Measurements from ENCODE around the gene SCYGR7.

DNA sequence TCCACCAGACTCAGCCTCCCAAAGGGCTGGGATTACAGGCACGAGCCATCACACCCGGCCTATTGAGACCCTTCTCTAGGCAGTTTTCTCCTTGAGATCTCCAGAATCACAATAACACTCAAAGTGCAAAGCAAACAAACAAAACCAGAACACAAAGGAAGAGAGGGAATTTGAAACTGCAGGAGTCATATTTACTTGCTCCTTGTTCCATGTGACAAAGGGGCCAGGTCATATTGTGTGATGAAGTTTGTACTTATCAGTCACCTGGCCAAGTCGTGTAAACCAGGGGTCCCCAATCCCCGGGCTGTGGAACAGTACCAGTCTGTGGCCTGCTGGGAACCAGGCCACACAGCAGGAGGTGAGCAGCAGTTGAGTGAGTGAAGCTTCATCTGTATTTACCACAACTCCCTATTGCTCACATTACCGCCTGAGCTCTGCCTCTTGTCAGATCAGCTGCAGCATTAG, 44.1 kb downstream of the SCYGR7 start:
- TF ChIP-seq, protein P1, sequence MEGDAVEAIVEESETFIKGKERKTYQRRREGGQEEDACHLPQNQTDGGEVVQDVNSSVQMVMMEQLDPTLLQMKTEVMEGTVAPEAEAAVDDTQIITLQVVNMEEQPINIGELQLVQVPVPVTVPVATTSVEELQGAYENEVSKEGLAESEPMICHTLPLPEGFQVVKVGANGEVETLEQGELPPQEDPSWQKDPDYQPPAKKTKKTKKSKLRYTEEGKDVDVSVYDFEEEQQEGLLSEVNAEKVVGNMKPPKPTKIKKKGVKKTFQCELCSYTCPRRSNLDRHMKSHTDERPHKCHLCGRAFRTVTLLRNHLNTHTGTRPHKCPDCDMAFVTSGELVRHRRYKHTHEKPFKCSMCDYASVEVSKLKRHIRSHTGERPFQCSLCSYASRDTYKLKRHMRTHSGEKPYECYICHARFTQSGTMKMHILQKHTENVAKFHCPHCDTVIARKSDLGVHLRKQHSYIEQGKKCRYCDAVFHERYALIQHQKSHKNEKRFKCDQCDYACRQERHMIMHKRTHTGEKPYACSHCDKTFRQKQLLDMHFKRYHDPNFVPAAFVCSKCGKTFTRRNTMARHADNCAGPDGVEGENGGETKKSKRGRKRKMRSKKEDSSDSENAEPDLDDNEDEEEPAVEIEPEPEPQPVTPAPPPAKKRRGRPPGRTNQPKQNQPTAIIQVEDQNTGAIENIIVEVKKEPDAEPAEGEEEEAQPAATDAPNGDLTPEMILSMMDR (IDR thresholded peaks at IDR 0.05) = no peak
- TF ChIP-seq POLR2A (IDR thresholded peaks at IDR 0.05) = no peak

All from uterus (tissue), 2 donors.